Progenitor cell of endocrine pancreas (in vitro differentiated cells): ENCODE results near the gene PRSS36. TPM values are rescaled to one million over a fixed set of nuclear protein-coding genes. Genes with fewer than 3 reads are reported as not detected.
"Not testable (repeated sequence)": the region's sequence is repeated elsewhere in the genome, so short reads cannot be mapped to it uniquely, and the experiment has no call there.

Experiments
- DNase-seq: peaks from one replicate; pipeline ENCODE4 v3.0.0; 2021; ENCODE audit warnings: low spot score; ENCODE audit not compliant: unreplicated experiment
- H3K27ac Mint-ChIP-seq: 2 replicates; pipeline ENCODE4 v1.8.0; 2021; ENCODE audit warnings: mild to moderate bottlenecking, moderate library complexity, mixed read lengths
- H3K27me3 Mint-ChIP-seq: 2 replicates; pipeline ENCODE4 v1.8.0; 2021; ENCODE audit warnings: mixed read lengths
- H3K36me3 Mint-ChIP-seq: 2 replicates; pipeline ENCODE4 v1.8.0; 2022; ENCODE audit warnings: mixed read lengths; ENCODE audit not compliant: insufficient read depth
- H3K4me1 Mint-ChIP-seq: 2 replicates; pipeline ENCODE4 v1.8.0; 2021; ENCODE audit warnings: low read depth, mixed read lengths
- H3K4me3 Mint-ChIP-seq: 2 replicates; pipeline ENCODE4 v1.8.0; 2021; ENCODE audit warnings: low read depth, mild to moderate bottlenecking, moderate library complexity, mixed read lengths
- H3K9me3 Mint-ChIP-seq: 2 replicates; pipeline ENCODE4 v1.8.0; 2021; ENCODE audit warnings: low read depth, mixed read lengths
- long read RNA-seq: library from polyadenylated mRNA; unstranded; transcript quantifications from one replicate; pipeline ENCODE4 v2.0.0, GENCODE V29; 2020
- total RNA-seq: library from RNA; stranded (reverse); gene quantifications from 2 replicates; pipeline ENCODE4 v1.2.1, GENCODE V29; 2021
- TF ChIP-seq, protein P1 (sequence below): fragments of 200-600 bp; sonication (generic); IDR thresholded peaks from one replicate; pipeline ENCODE4 v1.5.0; 2021; ENCODE audit warnings: antibody characterized with exemption, mild to moderate bottlenecking; ENCODE audit not compliant: unreplicated experiment

PRSS36 gene
- 0.65 and 0.69 TPM in 2 replicates for total RNA-seq
- long read RNA-seq, result 0 reads

DNA sequence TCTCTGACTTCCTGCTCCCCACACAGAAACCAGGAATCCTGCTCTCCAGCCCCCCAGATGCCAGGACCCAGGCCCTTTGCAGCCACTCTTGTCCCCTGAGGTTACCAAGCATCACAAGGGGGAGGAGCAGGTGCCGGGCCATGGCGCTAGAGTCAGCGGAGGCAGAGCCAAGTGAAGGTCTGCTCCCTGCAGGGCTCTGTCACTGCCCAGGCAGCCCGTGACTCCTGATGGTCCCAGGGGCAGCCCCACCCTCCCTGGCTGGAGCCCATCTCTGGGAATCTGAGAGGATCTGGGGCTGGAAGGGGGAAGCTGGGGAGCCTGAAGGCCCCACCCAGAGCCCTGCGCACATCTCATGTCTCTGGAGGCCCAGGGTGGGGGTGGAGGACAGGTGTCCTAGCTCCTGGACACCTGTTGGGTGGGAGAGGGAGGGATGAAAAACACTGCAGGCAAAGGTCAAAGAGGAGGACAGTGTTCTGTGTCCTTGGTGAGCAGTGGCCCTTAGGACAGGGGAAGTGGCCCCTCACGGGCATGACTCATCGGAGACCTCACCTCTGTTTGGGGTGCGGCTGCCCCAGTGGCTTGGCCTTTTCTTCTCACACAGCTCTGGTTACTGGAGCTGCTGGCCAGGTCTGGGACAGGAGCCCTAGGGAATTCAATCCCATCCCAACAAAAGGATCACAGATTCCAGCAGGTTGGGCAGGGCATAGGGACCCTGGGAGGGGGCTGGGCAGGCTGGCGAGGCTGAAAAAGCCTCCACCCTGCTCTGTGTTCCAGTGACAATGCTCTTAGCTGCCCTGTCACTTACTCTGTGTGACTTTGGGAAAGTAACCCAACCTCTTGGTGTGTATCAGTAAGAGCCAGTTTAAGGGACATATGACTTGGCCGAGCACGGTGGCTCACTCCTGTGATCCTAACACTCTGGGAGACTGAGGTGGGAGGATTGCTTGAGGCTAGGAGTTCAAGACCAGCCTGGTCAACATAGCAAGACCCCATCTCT lies at the start of gene PRSS36:
PRSS36 (minus strand) TSS at position 173 of the 997 bp plus-strand sequence; CDS start at position 142, 31 bp downstream.
- no peak for DNase-seq
- Mint-ChIP-seq H3K4me3 (no peak within 1 kb of the TSS), H3K36me3 (no peaks in the 10 kb centered on the region), H3K27me3 (peaks cover 39% of the 10 kb centered on the region), H3K27ac (no peak within 1 kb of the TSS), H3K9me3 (no peaks in the 10 kb centered on the region), H3K4me1 (no peaks in the 10 kb centered on the region)
- TF ChIP-seq, protein P1, sequence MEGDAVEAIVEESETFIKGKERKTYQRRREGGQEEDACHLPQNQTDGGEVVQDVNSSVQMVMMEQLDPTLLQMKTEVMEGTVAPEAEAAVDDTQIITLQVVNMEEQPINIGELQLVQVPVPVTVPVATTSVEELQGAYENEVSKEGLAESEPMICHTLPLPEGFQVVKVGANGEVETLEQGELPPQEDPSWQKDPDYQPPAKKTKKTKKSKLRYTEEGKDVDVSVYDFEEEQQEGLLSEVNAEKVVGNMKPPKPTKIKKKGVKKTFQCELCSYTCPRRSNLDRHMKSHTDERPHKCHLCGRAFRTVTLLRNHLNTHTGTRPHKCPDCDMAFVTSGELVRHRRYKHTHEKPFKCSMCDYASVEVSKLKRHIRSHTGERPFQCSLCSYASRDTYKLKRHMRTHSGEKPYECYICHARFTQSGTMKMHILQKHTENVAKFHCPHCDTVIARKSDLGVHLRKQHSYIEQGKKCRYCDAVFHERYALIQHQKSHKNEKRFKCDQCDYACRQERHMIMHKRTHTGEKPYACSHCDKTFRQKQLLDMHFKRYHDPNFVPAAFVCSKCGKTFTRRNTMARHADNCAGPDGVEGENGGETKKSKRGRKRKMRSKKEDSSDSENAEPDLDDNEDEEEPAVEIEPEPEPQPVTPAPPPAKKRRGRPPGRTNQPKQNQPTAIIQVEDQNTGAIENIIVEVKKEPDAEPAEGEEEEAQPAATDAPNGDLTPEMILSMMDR, result no peak

DNA sequence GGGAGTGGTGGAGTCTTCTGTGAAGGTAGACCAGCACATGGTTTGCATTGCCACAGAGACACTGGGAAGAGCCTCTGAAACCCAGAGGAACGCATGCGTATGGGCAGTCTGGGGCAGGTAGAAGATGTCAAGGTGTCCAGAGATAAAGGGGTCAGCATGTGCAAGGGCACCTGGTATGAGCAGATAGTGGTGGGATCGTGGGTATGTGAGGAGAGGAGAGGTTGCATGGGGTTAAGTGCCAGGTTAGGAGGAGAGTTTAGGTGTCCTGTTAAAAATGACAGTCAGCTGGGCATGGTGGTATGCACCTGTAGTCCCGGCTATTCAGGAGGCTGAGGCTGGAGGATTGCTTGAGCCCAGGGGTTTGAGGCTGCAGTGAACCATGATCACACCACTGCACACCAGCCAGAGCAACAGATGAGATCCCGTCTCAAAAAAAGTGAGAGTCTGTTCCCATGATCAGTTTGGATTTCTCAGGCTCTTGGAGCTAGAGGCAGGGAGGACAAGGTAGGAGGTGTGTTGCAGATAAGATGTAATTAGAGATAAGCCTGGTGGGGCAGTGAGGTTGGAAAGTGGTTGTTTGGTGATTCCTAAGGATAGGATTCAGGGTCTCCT lies 49.7 kb upstream of the PRSS36 start:
- no peak overlapping the region for H3K27ac Mint-ChIP-seq
- peaks cover 2% of the 10 kb centered on the region for H3K4me1 Mint-ChIP-seq
- TF ChIP-seq, protein P1, result no peak
- no peaks in the 10 kb centered on the region for H3K9me3 Mint-ChIP-seq
- peaks cover 21% of the 10 kb centered on the region for H3K27me3 Mint-ChIP-seq
- no peak for DNase-seq
- H3K4me3 Mint-ChIP-seq, result no peak overlapping the region
- peaks cover 15% of the 10 kb centered on the region for H3K36me3 Mint-ChIP-seq

DNA sequence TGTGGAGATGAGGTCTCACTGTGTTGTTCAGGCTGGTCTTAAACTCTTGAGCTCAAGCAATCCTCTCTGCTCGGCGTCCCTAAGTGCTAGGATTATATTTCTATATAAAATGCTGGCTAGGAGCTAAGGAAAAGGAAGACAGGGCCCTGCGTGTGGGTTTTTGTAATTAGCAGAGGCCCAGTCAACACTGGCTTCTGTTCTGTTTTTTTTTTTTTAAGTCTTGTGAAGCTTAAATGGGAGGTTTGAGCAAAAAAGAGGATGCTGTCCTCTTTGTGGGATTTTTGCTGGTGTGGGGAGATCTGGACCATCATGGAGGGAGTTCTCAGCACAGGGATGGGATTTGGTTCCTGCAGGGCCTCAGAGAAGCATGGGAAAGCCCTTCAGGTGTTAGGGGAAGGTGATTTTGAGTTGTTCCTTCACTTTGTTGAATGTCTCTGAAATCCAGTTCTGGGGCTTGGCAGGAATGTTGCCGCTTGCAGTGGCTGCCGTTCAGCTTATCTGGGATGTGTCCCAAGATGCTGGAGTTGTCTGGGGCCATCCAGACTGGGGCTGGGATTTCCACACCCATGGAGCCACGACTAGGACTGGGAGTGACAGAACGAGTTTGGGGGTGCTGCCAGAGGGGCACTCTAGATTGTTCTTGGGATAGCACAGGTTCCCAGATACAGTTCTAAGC lies 48.5 kb upstream of the PRSS36 start:
- peaks cover 19% of the 10 kb centered on the region for H3K36me3 Mint-ChIP-seq
- TF ChIP-seq, protein P1, result no peak
- DNase-seq, result no peak
- H3K9me3 Mint-ChIP-seq, result no peaks in the 10 kb centered on the region
- peak overlapping the region; percentile 67 for H3K27ac Mint-ChIP-seq
- H3K4me3 Mint-ChIP-seq, result no peak overlapping the region
- peaks cover 2% of the 10 kb centered on the region for H3K4me1 Mint-ChIP-seq
- peaks cover 14% of the 10 kb centered on the region for H3K27me3 Mint-ChIP-seq

DNA sequence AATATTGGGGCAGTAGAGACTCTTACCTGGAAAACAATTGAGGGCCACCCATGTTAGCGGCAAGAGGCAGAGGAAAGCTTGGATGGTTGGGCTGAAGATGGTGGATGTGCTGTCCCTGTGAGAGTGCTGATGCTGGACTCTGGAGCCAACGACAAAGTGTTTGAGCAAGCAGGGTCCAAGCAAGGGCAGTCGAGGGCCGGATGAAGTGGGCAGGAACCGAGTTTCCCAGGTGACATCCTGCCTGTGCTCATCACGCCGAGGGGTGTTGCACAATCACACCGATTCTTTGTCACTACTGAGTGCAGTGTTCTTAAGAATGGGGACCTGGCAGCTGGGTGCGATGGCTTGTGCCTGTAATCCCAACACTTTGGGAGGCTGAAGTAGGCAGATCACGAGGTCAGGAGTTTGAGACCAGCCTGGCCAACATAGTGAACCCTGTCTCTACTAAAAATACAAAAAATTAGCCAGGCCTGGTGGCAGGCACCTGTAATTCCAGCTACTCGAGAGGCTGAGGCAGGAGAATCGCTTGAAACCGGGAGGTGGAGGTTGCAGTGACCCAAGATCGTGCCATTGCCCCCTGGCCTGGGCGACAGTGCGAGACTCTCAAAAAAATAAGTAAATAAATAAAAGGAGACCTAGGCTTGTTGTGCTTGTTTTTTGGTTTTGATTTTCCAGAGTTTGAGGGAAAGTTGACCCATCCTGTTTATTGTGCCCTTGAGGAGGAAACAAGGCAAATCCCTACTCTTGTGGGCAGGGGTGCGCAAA lies 46.6 kb upstream of the PRSS36 start:
- no peak overlapping the region for H3K27ac Mint-ChIP-seq
- H3K36me3 Mint-ChIP-seq, result peaks cover 31% of the 10 kb centered on the region
- peaks cover under 1% of the 10 kb centered on the region for H3K4me1 Mint-ChIP-seq
- peaks cover 4% of the 10 kb centered on the region for H3K27me3 Mint-ChIP-seq
- TF ChIP-seq, protein P1, result no peak
- DNase-seq, result no peak
- no peak overlapping the region for H3K4me3 Mint-ChIP-seq
- H3K9me3 Mint-ChIP-seq, result no peaks in the 10 kb centered on the region

DNA sequence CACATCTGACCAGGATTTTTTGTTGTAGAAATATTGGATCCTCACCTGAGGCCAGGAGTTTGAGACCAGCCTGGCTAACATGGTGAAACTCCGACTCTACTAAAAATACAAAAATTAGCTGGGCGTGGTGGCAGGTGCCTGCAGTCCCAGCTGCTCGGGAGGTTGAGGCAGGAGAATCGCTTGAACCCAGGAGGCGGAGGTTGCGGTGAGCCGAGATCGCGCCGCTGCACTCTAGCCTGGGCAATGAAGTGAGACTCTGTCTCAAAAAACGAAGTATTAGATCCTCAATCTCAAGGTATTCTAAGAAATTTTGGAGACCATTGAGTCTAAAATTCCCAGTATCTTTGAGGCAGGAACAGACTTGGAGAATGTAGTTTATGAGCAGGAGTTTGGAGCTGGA lies 46.0 kb upstream of the PRSS36 start:
- peaks cover 36% of the 10 kb centered on the region for H3K36me3 Mint-ChIP-seq
- not testable (repeated sequence) for H3K4me1 Mint-ChIP-seq, H3K9me3 Mint-ChIP-seq, DNase-seq, H3K27me3 Mint-ChIP-seq, H3K27ac Mint-ChIP-seq, H3K4me3 Mint-ChIP-seq
